ENCODE data around the gene MAD1L1.

MAD1L1 gene

GRCh38 chr7:2131800-2132199, 100.9 kb downstream of the MAD1L1 start:
- no peak for DNase-seq

GRCh38 chr7:2131341-2131740, 101.4 kb downstream of the MAD1L1 start:
- DNase-seq: no peak

GRCh38 chr7:2130096-2130375, 102.7 kb downstream of the MAD1L1 start:
- no peak for DNase-seq

- no peak for DNase-seq
Measured at GRCh38 chr7:2129323-2130095, 103.2 kb downstream of the MAD1L1 start.

GRCh38 chr7:2128601-2129322, 104.0 kb downstream of the MAD1L1 start:
- DNase-seq: no peak

- DNase-seq: no peak
Measured at GRCh38 chr7:2126621-2127020, 106.1 kb downstream of the MAD1L1 start.

GRCh38 chr7:2125931-2126330, 106.8 kb downstream of the MAD1L1 start:
- no peak for DNase-seq

GRCh38 chr7:2124604-2125345, 108.0 kb downstream of the MAD1L1 start:
- DNase-seq: no peak

- no peak for DNase-seq
Measured at GRCh38 chr7:2123916-2124315, 108.8 kb downstream of the MAD1L1 start.

- no peak for DNase-seq
Measured at GRCh38 chr7:2123360-2123759, 109.4 kb downstream of the MAD1L1 start.

GRCh38 chr7:2122651-2123050, 110.1 kb downstream of the MAD1L1 start:
- no peak for DNase-seq

- DNase-seq: no peak
Measured at GRCh38 chr7:2120841-2121830, 111.6 kb downstream of the MAD1L1 start.

GRCh38 chr7:2120251-2120660, 112.5 kb downstream of the MAD1L1 start:
- peak in 1 of 2 experiments; percentile 22 for DNase-seq

GRCh38 chr7:2118630-2119190, 114.0 kb downstream of the MAD1L1 start:
- no peak for DNase-seq

- no peak for DNase-seq
Measured at GRCh38 chr7:2118056-2118455, 114.7 kb downstream of the MAD1L1 start.

- DNase-seq: no peak
Measured at GRCh38 chr7:2117646-2118045, 115.1 kb downstream of the MAD1L1 start.

- DNase-seq: no peak
Measured at GRCh38 chr7:2116989-2117591, 115.7 kb downstream of the MAD1L1 start.

GRCh38 chr7:2116448-2116810, 116.3 kb downstream of the MAD1L1 start:
- no peak for DNase-seq

- no peak for DNase-seq
Measured at GRCh38 chr7:2115760-2116447, 116.8 kb downstream of the MAD1L1 start.

GRCh38 chr7:2114926-2115759, 117.6 kb downstream of the MAD1L1 start:
- DNase-seq: no peak
